BLaER1 (cell line): Measurements from ENCODE around the gene SLX9.

ENCODE experiments used
- H3K27ac ChIP-seq: shearing (Covaris generic); formaldehyde crosslinking; 2 replicates; pipeline ENCODE4 v1.8.1; 2022
- H3K27me3 ChIP-seq: shearing (Covaris generic); formaldehyde crosslinking; 2 replicates; pipeline ENCODE4 v1.8.1; 2022
- H3K36me3 ChIP-seq: shearing (Covaris generic); formaldehyde crosslinking; 2 replicates; pipeline ENCODE4 v1.8.1; 2022
- H3K4me1 ChIP-seq: shearing (Covaris generic); formaldehyde crosslinking; 2 replicates; pipeline ENCODE4 v1.8.1; 2022
- H3K4me2 ChIP-seq: shearing (Covaris generic); formaldehyde crosslinking; 2 replicates; pipeline ENCODE4 v1.8.1; 2022
- H3K4me3 ChIP-seq: shearing (Covaris generic); formaldehyde crosslinking; 2 replicates; pipeline ENCODE4 v1.8.1; 2022
- H3K9ac ChIP-seq: shearing (Covaris generic); formaldehyde crosslinking; 2 replicates; pipeline ENCODE4 v1.8.1; 2022
- H3K9me3 ChIP-seq: shearing (Covaris generic); formaldehyde crosslinking; 2 replicates; pipeline ENCODE4 v1.8.1; 2022
- H4K20me1 ChIP-seq: shearing (Covaris generic); formaldehyde crosslinking; 2 replicates; pipeline ENCODE4 v1.8.1; 2022
- Cebpa-rat ChIP-seq: shearing (Covaris generic); IDR thresholded peaks from 2 replicates; pipeline ENCODE4 v1.8.1; 2022

SLX9 gene

GRCh38 chr21:45006536-45007095, 66.8 kb downstream of the SLX9 start:
- TF ChIP-seq Cebpa-rat: no peak
- H3K4me1 ChIP-seq: peaks cover 93% of the 10 kb centered on the region
- peaks cover 54% of the 10 kb centered on the region for H3K9me3 ChIP-seq
- peaks cover 40% of the 10 kb centered on the region for H3K36me3 ChIP-seq
- H3K9ac ChIP-seq: no peak overlapping the region
- H3K27me3 ChIP-seq: no peaks in the 10 kb centered on the region
- peak overlapping the region; percentile 39 for H3K4me2 ChIP-seq
- no peak overlapping the region for H3K4me3 ChIP-seq
- no peak overlapping the region for H3K27ac ChIP-seq
- no peaks in the 10 kb centered on the region for H4K20me1 ChIP-seq

GRCh38 chr21:45009616-45010015, 69.8 kb downstream of the SLX9 start:
- Histone ChIP-seq H3K4me1 (peaks cover 97% of the 10 kb centered on the region), H3K4me3 (no peak overlapping the region), H3K9me3 (peaks cover 47% of the 10 kb centered on the region), H3K36me3 (peaks cover 21% of the 10 kb centered on the region), H4K20me1 (no peaks in the 10 kb centered on the region), H3K4me2 (peak overlapping the region; percentile 3; the same call in 1 of the 2 replicates), H3K27me3 (no peaks in the 10 kb centered on the region), H3K9ac (no peak overlapping the region), H3K27ac (no peak overlapping the region)
- TF ChIP-seq Cebpa-rat: no peak

- Histone ChIP-seq H3K4me3 (no peak overlapping the region), H3K4me1 (peaks cover 97% of the 10 kb centered on the region), H3K36me3 (peaks cover 17% of the 10 kb centered on the region), H3K9me3 (peaks cover 42% of the 10 kb centered on the region), H3K9ac (no peak overlapping the region), H4K20me1 (no peaks in the 10 kb centered on the region), H3K27me3 (no peaks in the 10 kb centered on the region), H3K4me2 (peak overlapping the region; percentile 3; the same call in 1 of the 2 replicates), H3K27ac (no peak overlapping the region)
- TF ChIP-seq Cebpa-rat: no peak
Observed at GRCh38 chr21:45010096-45010495, 70.3 kb downstream of the SLX9 start.

- no peak for TF ChIP-seq Cebpa-rat
- Histone ChIP-seq H3K4me2 (peak overlapping the region; percentile 47), H3K4me3 (no peak overlapping the region), H3K36me3 (peaks cover 16% of the 10 kb centered on the region), H3K9me3 (peaks cover 36% of the 10 kb centered on the region), H3K27ac (no peak overlapping the region), H3K9ac (no peak overlapping the region), H4K20me1 (no peaks in the 10 kb centered on the region), H3K27me3 (no peaks in the 10 kb centered on the region), H3K4me1 (peaks cover 99% of the 10 kb centered on the region)
Observed at GRCh38 chr21:45010860-45011259, 71.0 kb downstream of the SLX9 start.

- H3K4me1 ChIP-seq: peaks cover 100% of the 10 kb centered on the region
- H3K27ac ChIP-seq: no peak overlapping the region
- no peaks in the 10 kb centered on the region for H4K20me1 ChIP-seq
- H3K9me3 ChIP-seq: peaks cover 31% of the 10 kb centered on the region
- no peak overlapping the region for H3K9ac ChIP-seq
- H3K4me3 ChIP-seq: no peak overlapping the region
- H3K4me2 ChIP-seq: peak overlapping the region; percentile 100
- no peaks in the 10 kb centered on the region for H3K27me3 ChIP-seq
- no peak for TF ChIP-seq Cebpa-rat
- peaks cover 16% of the 10 kb centered on the region for H3K36me3 ChIP-seq
Observed at GRCh38 chr21:45011426-45011825, 71.6 kb downstream of the SLX9 start.

- H3K9ac ChIP-seq: no peak overlapping the region; the same call in 1 of the 2 replicates
- TF ChIP-seq Cebpa-rat: no peak
Observed at GRCh38 chr21:45011911-45012661, 72.3 kb downstream of the SLX9 start.

GRCh38 chr21:45012662-45013259, 72.9 kb downstream of the SLX9 start:
- no peaks in the 10 kb centered on the region for H4K20me1 ChIP-seq
- peaks cover 24% of the 10 kb centered on the region for H3K9me3 ChIP-seq
- no peak for TF ChIP-seq Cebpa-rat
- H3K27me3 ChIP-seq: no peaks in the 10 kb centered on the region
- no peak overlapping the region for H3K4me3 ChIP-seq
- H3K9ac ChIP-seq: peak overlapping the region; percentile 7; the same call in 1 of the 2 replicates
- H3K36me3 ChIP-seq: peaks cover 12% of the 10 kb centered on the region
- H3K4me2 ChIP-seq: peak overlapping the region; percentile 100
- peaks cover 100% of the 10 kb centered on the region for H3K4me1 ChIP-seq
- peak overlapping the region; percentile 40 for H3K27ac ChIP-seq

More at GRCh38 chr21:45011911-45012661, 72.3 kb downstream of the SLX9 start:
- Histone ChIP-seq H3K27ac (peak overlapping the region; percentile 40; the same call in 1 of the 2 replicates), H3K36me3 (peaks cover 12% of the 10 kb centered on the region), H4K20me1 (no peaks in the 10 kb centered on the region), H3K4me2 (peak overlapping the region; percentile 100), H3K4me3 (no peak overlapping the region), H3K9me3 (peaks cover 25% of the 10 kb centered on the region), H3K4me1 (peaks cover 100% of the 10 kb centered on the region), H3K27me3 (no peaks in the 10 kb centered on the region)

- TF ChIP-seq Cebpa-rat: no peak
- Histone ChIP-seq H3K27me3 (no peaks in the 10 kb centered on the region), H4K20me1 (no peaks in the 10 kb centered on the region), H3K27ac (peak overlapping the region; percentile 40), H3K4me3 (no peak overlapping the region), H3K4me2 (peak overlapping the region; percentile 100), H3K36me3 (peaks cover 12% of the 10 kb centered on the region), H3K9me3 (peaks cover 24% of the 10 kb centered on the region), H3K4me1 (peaks cover 100% of the 10 kb centered on the region), H3K9ac (peak overlapping the region; percentile 7; the same call in 1 of the 2 replicates)
Observed at GRCh38 chr21:45013260-45013841, 73.5 kb downstream of the SLX9 start.

- Histone ChIP-seq H3K9me3 (peaks cover 9% of the 10 kb centered on the region), H3K9ac (peak overlapping the region; percentile 36; the same call in 1 of the 2 replicates), H3K27ac (peak overlapping the region; percentile 37), H4K20me1 (no peaks in the 10 kb centered on the region), H3K4me3 (no peak overlapping the region), H3K36me3 (peaks cover 14% of the 10 kb centered on the region), H3K4me1 (peaks cover 95% of the 10 kb centered on the region), H3K4me2 (peak overlapping the region; percentile 100), H3K27me3 (peaks cover 6% of the 10 kb centered on the region; the same call in 1 of the 2 replicates)
- TF ChIP-seq Cebpa-rat: no peak
Observed at GRCh38 chr21:45014747-45015468, 75.1 kb downstream of the SLX9 start.
